HEK293 (cell line): ENCODE data around the gene TLE3.

ENCODE experiments used
- CTCF ChIA-PET: fragments of 350-600 bp; formaldehyde crosslinking; extraction: SDS; loops from one replicate; lab custom pipeline; 2021; ENCODE audit warnings: antibody characterized with exemption; lab: Yijun Ruan, JAX
- POLR2A ChIA-PET: fragments of 300-600 bp; formaldehyde crosslinking; extraction: SDS; loops from one replicate; lab custom pipeline; 2020; ENCODE audit warnings: antibody characterized with exemption, inconsistent platforms; lab: Yijun Ruan, JAX
- H3K27ac ChIP-seq: fragments of 200-500 bp; sonication (Bioruptor generic); 2 replicates; pipeline ENCODE4 v1.5.1; 2014; ENCODE audit warnings: low read depth, low read length, control low read depth, inconsistent platforms; ENCODE audit errors: extremely low read depth
- H3K36me3 ChIP-seq, 2 experiments: fragments of 200-500 bp in 1 of 2; sonication (Bioruptor generic) in 1 of 2; 1 replicate in 1 of 2; 2 replicates in 1 of 2; pipeline ENCODE4 v1.5.1; 2014 to 2017; ENCODE audit warnings: inconsistent platforms in 2 of 2, low read length in 2 of 2; ENCODE audit not compliant: control insufficient read depth in 2 of 2, insufficient read depth in 1 of 2
- H3K4me1 ChIP-seq: fragments of 200-500 bp; sonication (Bioruptor generic); 2 replicates; pipeline ENCODE4 v1.5.1; 2014; ENCODE audit warnings: mild to moderate bottlenecking, low read length, inconsistent platforms; ENCODE audit not compliant: control insufficient read depth, insufficient read depth
- H3K4me3 ChIP-seq: 2 replicates; pipeline ENCODE4 v1.5.1; 2011; ENCODE audit warnings: low read depth, mild to moderate bottlenecking, control low read depth, low read length, moderate library complexity
- H3K9me3 ChIP-seq: fragments of 200-500 bp; sonication (Bioruptor generic); 2 replicates; pipeline ENCODE4 v1.5.1; 2014; ENCODE audit warnings: low read depth, low read length, inconsistent platforms; ENCODE audit not compliant: control insufficient read depth, insufficient read depth
- FEZF1 ChIP-seq: fragments of 450-650 bp; formaldehyde crosslinking; IDR thresholded peaks from 2 replicates; pipeline ENCODE4 v1.5.1; 2016; ENCODE audit warnings: missing biosample characterization, missing genetic modification characterization
- KLF8 ChIP-seq: fragments of 450-650 bp; formaldehyde crosslinking; IDR thresholded peaks from 2 replicates; pipeline ENCODE4 v1.5.1; 2016; ENCODE audit warnings: missing biosample characterization, missing genetic modification characterization
- MEIS1 ChIP-seq: sonication (generic); formaldehyde crosslinking; IDR thresholded peaks from 2 replicates; pipeline ENCODE4 v1.8.1; 2022; ENCODE audit warnings: missing genetic modification reagents, mild to moderate bottlenecking, borderline replicate concordance
- SETDB1 ChIP-seq: IDR thresholded peaks from one replicate; pipeline ENCODE4 v1.6.1; 2017; ENCODE audit warnings: mild to moderate bottlenecking, low read length, moderate library complexity, mixed read lengths; ENCODE audit not compliant: insufficient read length
- ZBTB44 ChIP-seq: fragments of 450-650 bp; IDR thresholded peaks from 2 replicates; pipeline ENCODE4 v1.5.1; 2018; ENCODE audit warnings: missing biosample characterization, mild to moderate bottlenecking, missing genetic modification characterization
- ZBTB48 ChIP-seq: fragments of 450-650 bp; formaldehyde crosslinking; IDR thresholded peaks from 2 replicates; pipeline ENCODE4 v1.5.1; 2016; ENCODE audit warnings: missing biosample characterization, missing genetic modification characterization
- ZNF133 ChIP-seq: fragments of 450-650 bp; formaldehyde crosslinking; IDR thresholded peaks from 2 replicates; pipeline ENCODE4 v1.5.1; 2016; ENCODE audit warnings: missing biosample characterization, missing genetic modification characterization
- ZNF157 ChIP-seq: fragments of 450-650 bp; formaldehyde crosslinking; IDR thresholded peaks from 2 replicates; pipeline ENCODE4 v1.5.1; 2016; ENCODE audit warnings: missing biosample characterization, missing genetic modification characterization
- ZNF266 ChIP-seq: fragments of 450-650 bp; formaldehyde crosslinking; IDR thresholded peaks from 2 replicates; pipeline ENCODE4 v1.5.1; 2016; ENCODE audit warnings: missing biosample characterization, missing genetic modification characterization, low read depth
- ZNF423 ChIP-seq: fragments of 450-650 bp; formaldehyde crosslinking; IDR thresholded peaks from 2 replicates; pipeline ENCODE4 v1.5.1; 2016; ENCODE audit warnings: missing biosample characterization, missing genetic modification characterization
- ZNF501 ChIP-seq: fragments of 450-650 bp; formaldehyde crosslinking; IDR thresholded peaks from 2 replicates; pipeline ENCODE4 v1.5.1; 2016; ENCODE audit warnings: missing biosample characterization, missing genetic modification characterization
- ZNF518A ChIP-seq: fragments of 450-650 bp; formaldehyde crosslinking; conservative IDR thresholded peaks from 2 replicates; pipeline ENCODE4 v1.5.1; 2016; ENCODE audit warnings: low read depth, missing biosample characterization, missing genetic modification characterization
- ZNF610 ChIP-seq: fragments of 450-650 bp; formaldehyde crosslinking; IDR thresholded peaks from 2 replicates; pipeline ENCODE4 v1.5.1; 2016; ENCODE audit warnings: missing biosample characterization, missing genetic modification characterization, borderline replicate concordance
- ZNF701 ChIP-seq: fragments of 450-650 bp; formaldehyde crosslinking; IDR thresholded peaks from 2 replicates; pipeline ENCODE4 v1.5.1; 2016; ENCODE audit warnings: missing biosample characterization, missing genetic modification characterization
- ZNF768 ChIP-seq: fragments of 450-650 bp; formaldehyde crosslinking; IDR thresholded peaks from 2 replicates; pipeline ENCODE4 v1.5.1; 2018; ENCODE audit warnings: missing biosample characterization, mild to moderate bottlenecking, missing genetic modification characterization
- ZSCAN4 ChIP-seq: fragments of 450-650 bp; formaldehyde crosslinking; IDR thresholded peaks from 2 replicates; pipeline ENCODE4 v1.5.1; 2017; ENCODE audit warnings: missing biosample characterization, missing genetic modification characterization
- TF ChIP-seq, protein P1 (sequence below): fragments of 450-650 bp; formaldehyde crosslinking; IDR thresholded peaks from 2 replicates; pipeline ENCODE4 v1.5.1; 2016; ENCODE audit warnings: missing biosample characterization, missing genetic modification characterization
- TF ChIP-seq, protein P2 (sequence below): fragments of 450-650 bp; formaldehyde crosslinking; IDR thresholded peaks from 2 replicates; pipeline ENCODE4 v1.5.1; 2016; ENCODE audit warnings: missing biosample characterization, missing genetic modification characterization

Gene TLE3

DNA sequence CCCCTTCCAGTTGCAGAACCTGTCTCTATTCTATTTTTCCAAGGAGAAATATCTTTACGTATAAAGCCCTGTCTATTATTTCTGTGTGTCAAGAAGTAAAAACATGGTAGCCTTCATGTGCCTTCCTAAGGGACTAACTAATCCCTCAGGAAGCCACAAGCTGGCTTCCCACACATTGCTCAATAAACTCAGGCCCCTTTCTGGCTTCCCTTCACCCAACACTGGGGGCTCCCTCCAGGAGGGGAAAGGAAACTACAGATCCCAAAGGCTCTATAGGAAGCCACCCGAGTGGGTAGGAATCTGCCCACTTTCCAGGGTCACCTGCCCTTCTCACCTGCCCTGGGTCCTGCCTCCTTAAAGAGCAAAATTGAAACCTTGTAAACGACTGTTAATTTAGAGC lies 4.6 kb downstream of the TLE3 start (continued):
- TF ChIP-seq, protein P1, sequence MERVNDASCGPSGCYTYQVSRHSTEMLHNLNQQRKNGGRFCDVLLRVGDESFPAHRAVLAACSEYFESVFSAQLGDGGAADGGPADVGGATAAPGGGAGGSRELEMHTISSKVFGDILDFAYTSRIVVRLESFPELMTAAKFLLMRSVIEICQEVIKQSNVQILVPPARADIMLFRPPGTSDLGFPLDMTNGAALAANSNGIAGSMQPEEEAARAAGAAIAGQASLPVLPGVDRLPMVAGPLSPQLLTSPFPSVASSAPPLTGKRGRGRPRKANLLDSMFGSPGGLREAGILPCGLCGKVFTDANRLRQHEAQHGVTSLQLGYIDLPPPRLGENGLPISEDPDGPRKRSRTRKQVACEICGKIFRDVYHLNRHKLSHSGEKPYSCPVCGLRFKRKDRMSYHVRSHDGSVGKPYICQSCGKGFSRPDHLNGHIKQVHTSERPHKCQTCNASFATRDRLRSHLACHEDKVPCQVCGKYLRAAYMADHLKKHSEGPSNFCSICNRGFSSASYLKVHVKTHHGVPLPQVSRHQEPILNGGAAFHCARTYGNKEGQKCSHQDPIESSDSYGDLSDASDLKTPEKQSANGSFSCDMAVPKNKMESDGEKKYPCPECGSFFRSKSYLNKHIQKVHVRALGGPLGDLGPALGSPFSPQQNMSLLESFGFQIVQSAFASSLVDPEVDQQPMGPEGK (tag by site-specific recombination), result no peak
- TF ChIP-seq, protein P2, sequence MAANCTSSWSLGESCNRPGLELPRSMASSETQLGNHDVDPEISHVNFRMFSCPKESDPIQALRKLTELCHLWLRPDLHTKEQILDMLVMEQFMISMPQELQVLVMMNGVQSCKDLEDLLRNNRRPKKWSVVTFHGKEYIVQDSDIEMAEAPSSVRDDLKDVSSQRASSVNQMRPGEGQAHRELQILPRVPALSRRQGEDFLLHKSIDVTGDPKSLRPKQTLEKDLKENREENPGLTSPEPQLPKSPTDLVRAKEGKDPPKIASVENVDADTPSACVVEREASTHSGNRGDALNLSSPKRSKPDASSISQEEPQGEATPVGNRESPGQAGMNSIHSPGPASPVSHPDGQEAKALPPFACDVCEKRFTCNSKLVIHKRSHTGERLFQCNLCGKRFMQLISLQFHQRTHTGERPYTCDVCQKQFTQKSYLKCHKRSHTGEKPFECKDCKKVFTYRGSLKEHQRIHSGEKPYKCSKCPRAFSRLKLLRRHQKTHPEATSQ (tag by site-specific recombination), result no peak
- TF ChIP-seq ZNF423 (tag by site-specific recombination) (0 out of 2 replicates have a peak, but pooled peaks have one; percentile 32), KLF8 (tag by site-specific recombination) (no peak), ZNF157 (no peak), ZSCAN4 (tag by site-specific recombination) (no peak), SETDB1 (no peak)

- H3K27ac ChIP-seq, result peak overlapping the region; percentile 99
- peaks cover 62% of the 10 kb centered on the region for H3K4me1 ChIP-seq
- H3K4me3 ChIP-seq, result no peak overlapping the region
- H3K9me3 ChIP-seq, result no peaks in the 10 kb centered on the region
- TF ChIP-seq ZBTB44 (tag by site-specific recombination) (peak; percentile 83), ZNF266 (no peak), ZNF768 (tag by site-specific recombination) (0 out of 2 replicates have a peak, but pooled peaks have one; percentile 4)
- peaks cover 36 to 76% of the 10 kb centered on the region in 2 experiments for H3K36me3 ChIP-seq
- POLR2A ChIA-PET, result interaction anchor here (0.6 to 3.5 kb wide), 14 partner anchors 8 to 356 kb away, joined by 3 to 30 read pairs (median 5); no protein-coding TSS in a partner anchor
- CTCF ChIA-PET, result interaction anchor here (0.6 to 2.1 kb wide), 7 partner anchors 19 to 364 kb away, joined by 3 to 10 read pairs (median 6); no protein-coding TSS in a partner anchor
Measured at GRCh38 chr15:70092464-70093027, 5.2 kb downstream of the TLE3 start.

DNA sequence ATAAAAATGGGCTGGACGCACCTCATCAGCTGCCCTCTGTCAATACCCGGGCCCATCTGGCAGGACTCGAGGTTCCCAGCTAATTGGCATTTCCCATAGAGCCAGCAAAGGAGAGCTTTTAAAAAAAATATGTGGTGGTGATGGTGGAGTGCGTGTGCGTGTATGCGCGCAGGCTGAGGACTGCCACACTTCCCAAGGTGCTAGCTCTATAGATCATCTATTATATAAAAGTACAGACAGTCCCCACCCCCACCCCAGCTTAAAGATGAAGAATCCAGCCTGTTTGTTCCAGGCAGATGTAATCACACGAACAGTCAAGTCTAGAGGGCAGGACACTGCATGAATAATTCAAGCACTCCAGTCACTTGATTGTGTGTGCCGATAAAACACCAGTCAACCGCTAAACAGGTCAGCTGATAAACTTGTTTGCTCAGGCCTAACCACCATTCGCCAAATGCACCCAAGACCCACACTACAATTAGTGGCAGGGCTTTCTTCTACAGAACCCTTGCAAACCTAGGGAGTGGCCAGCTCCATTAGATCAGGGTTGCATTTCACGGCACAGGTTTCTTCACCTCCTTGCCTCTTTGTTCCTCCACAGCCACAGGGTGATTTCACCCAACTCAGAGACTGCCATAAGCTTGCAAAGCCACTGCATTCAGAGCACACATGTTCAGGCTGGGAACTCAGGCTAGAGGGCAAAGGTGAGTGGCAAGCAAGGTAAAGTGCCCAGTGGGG lies 5.8 kb downstream of the TLE3 start:
- Histone ChIP-seq H3K4me3 (no peak overlapping the region), H3K36me3 (peaks cover 39 to 82% of the 10 kb centered on the region in 2 experiments), H3K9me3 (no peaks in the 10 kb centered on the region), H3K4me1 (peaks cover 62% of the 10 kb centered on the region), H3K27ac (peak overlapping the region; percentile 99)
- CTCF ChIA-PET, result interaction anchor here (0.6 to 2.1 kb wide), 10 partner anchors 18 to 616 kb away, joined by 3 to 10 read pairs (median 6); no protein-coding TSS in a partner anchor
- POLR2A ChIA-PET, result interaction anchor here (0.6 to 3.5 kb wide), 16 partner anchors 9 to 629 kb away, joined by 3 to 30 read pairs (median 4); no protein-coding TSS in a partner anchor
- peak; percentile 83 for TF ChIP-seq ZBTB48 (tag by site-specific recombination)
- TF ChIP-seq FEZF1 (tag by site-specific recombination), result peak; percentile 96
- no peak for TF ChIP-seq ZNF518A (tag by site-specific recombination)
- no peak for TF ChIP-seq MEIS1 (CRISPR knock-in tag)
- TF ChIP-seq ZNF610 (tag by site-specific recombination), result peak; percentile 42; the same call in 1 of the 2 replicates
- TF ChIP-seq ZNF701 (tag by site-specific recombination), result no peak
- TF ChIP-seq ZSCAN4 (tag by site-specific recombination), result no peak
- no peak for TF ChIP-seq ZNF133 (tag by site-specific recombination)
- TF ChIP-seq ZNF501 (tag by site-specific recombination), result peak; percentile 53; the same call in 1 of the 2 replicates
